ENCODE data around the gene ANKS1B.
"Not testable (repeated sequence)": the region's sequence is repeated elsewhere in the genome, so short reads cannot be mapped to it uniquely, and the experiment has no call there.

Gene ANKS1B

DNA sequence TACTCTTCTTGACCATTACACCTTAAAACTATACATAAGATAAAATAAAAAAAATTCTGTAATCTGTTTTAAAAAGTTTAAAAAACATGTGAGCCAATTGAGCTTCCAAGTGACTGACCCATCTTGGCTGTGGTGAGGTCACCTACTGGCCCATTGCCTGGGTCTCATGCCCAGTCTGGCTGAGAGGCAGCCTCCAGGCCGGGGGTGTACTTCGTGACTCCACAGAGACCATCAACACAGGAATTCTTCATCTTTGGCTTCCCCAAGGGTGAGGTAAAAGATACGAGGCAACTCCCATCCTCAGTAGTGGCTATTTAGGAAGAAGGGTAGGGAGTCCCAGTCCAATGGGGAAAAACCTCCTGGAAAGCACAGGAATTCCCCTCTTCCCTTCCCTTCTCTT lies 1226.4 kb downstream of the ANKS1B start:
- DNase-seq (no peak), ATAC-seq (no peak)
- Mint-ChIP-seq H3K27me3 (peaks cover 4% of the 10 kb centered on the region), H3K27ac (no peak overlapping the region), H3K9me3 (no peaks in the 10 kb centered on the region), H3K4me1 (peaks cover 4% of the 10 kb centered on the region), H3K4me3 (no peak overlapping the region), H3K36me3 (ENCODE audit: low read depth) (no peaks in the 10 kb centered on the region)

DNA sequence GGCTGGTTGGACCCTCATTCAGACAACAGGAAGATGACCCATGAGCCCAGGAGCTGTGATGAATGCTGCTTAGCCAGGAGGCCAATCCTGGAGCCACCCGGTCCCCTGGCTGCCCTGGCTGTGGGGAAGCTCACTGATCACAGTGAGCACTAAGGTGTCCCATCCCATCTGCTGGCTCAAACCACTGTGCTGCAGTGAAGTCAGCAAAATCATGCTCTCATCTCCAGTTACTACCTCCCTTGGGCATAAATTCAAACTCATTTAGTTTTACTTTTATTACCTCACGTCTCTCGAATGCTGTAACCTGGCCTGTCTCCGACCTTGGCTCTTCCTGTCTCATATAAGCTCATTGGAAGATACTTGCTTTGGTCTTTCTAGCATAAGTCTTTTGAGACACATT lies 1227.3 kb downstream of the ANKS1B start:
- H3K27me3 Mint-ChIP-seq: peaks cover 4% of the 10 kb centered on the region
- DNase-seq (no peak), ATAC-seq (no peak)
- H3K36me3 Mint-ChIP-seq (ENCODE audit: low read depth): no peaks in the 10 kb centered on the region
- no peaks in the 10 kb centered on the region for H3K9me3 Mint-ChIP-seq
- H3K4me1 Mint-ChIP-seq: peaks cover 4% of the 10 kb centered on the region
- no peak overlapping the region for H3K4me3 Mint-ChIP-seq
- no peak overlapping the region for H3K27ac Mint-ChIP-seq

DNA sequence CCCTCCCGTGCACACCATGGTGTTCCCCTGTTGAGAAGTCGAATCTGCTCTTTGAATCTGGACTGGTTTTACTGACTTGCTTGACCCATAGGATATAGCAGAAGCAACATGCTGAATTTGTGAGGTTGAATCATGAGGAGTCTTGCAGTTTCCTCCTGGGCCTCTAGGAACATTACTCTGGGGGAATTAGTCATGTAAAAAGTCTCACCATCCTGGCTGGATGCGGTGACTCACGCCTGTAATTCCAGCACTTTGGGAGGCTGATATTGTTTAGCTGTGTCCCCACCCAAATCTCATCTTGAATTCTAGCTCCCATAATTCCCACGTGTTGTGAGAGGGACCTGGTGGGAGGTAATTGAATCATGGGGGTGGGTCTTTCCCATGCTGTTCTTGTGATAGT lies 1228.9 kb downstream of the ANKS1B start:
- H3K4me3 Mint-ChIP-seq; H3K36me3 Mint-ChIP-seq (ENCODE audit: low read depth); H3K27me3 Mint-ChIP-seq; ATAC-seq; DNase-seq; H3K9me3 Mint-ChIP-seq; H3K4me1 Mint-ChIP-seq: not testable (repeated sequence)
- peak overlapping the region; percentile 10 for H3K27ac Mint-ChIP-seq

DNA sequence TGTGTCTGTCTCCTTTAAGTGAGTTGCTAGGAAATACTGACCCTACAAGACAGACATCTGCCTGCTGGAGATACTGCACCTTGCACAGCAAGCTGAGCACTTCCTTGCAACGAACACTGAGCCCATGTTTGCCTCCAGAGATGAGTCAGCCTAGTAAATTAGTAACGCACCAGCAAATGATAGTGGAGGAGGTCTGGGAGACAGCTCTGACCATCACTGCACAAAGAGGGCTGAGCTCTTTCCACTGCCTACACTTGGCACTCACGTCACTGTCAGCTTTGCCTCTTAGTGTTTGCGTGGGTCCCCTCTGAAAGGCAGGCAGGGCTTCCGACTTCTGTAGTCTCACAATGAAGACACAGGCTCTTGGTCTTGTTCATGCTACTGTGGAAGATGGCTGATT lies 1230.6 kb downstream of the ANKS1B start:
- Mint-ChIP-seq H3K27ac (peak overlapping the region; percentile 2), H3K4me3 (no peak overlapping the region), H3K27me3 (peaks cover 12% of the 10 kb centered on the region), H3K36me3 (ENCODE audit: low read depth) (no peaks in the 10 kb centered on the region), H3K4me1 (peaks cover 4% of the 10 kb centered on the region), H3K9me3 (no peaks in the 10 kb centered on the region)
- ATAC-seq (peak; percentile 86), DNase-seq (peak; percentile 14)

DNA sequence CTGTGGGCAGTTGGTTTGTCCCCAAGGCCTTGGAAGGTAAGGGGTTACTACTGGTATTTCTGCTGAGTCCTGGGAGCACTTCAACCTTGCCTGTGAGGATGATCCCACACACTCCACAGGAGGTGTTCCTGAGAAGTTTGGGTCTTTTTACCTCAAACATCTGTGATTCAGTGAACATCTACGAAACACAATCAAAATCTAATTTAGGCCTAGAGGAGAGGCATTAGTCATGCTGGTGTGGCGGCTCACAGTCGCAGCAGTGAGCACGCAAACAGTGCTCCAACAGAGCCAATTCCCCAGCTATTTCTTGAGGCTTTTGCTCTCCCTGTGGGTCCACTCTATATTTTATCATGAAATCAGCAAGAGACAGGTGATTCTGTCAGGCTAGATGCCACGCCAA lies 1232.0 kb downstream of the ANKS1B start:
- Mint-ChIP-seq H3K4me1 (peaks cover 4% of the 10 kb centered on the region), H3K36me3 (ENCODE audit: low read depth) (no peaks in the 10 kb centered on the region), H3K27me3 (peaks cover 14% of the 10 kb centered on the region), H3K4me3 (no peak overlapping the region), H3K9me3 (no peaks in the 10 kb centered on the region), H3K27ac (no peak overlapping the region)
- DNase-seq (no peak), ATAC-seq (no peak)

DNA sequence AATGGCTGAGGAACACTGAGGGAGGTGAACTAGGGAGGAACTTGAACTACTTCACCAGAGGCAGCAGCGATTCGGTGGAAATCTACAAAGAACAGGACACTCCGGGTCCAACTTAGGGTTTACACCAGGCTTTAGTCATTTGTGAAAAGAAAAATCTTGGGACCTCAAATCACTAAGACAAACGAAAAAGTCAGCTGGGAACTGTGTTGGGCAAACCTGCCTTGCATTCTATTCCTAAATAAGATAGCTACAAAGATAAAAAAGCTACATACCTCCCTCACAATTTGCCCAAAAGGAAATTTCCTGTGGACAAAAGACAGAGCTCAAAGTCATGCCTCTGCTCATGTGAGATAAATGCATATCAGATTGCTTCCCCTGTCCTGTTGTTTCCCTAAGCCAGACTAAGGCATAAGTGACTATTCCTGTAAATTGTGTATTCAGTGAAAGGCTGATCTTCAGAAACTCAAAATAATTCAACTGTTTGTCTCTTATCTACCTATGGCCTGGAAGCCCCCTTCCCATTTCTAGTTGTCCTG lies 1233.1 kb downstream of the ANKS1B start:
- no peak overlapping the region for H3K27ac Mint-ChIP-seq
- H3K9me3 Mint-ChIP-seq: no peaks in the 10 kb centered on the region
- no peak for DNase-seq
- H3K4me1 Mint-ChIP-seq: peaks cover 4% of the 10 kb centered on the region
- no peak for ATAC-seq
- H3K27me3 Mint-ChIP-seq: peaks cover 22% of the 10 kb centered on the region
- H3K4me3 Mint-ChIP-seq: no peak overlapping the region
- no peaks in the 10 kb centered on the region for H3K36me3 Mint-ChIP-seq (ENCODE audit: low read depth)

DNA sequence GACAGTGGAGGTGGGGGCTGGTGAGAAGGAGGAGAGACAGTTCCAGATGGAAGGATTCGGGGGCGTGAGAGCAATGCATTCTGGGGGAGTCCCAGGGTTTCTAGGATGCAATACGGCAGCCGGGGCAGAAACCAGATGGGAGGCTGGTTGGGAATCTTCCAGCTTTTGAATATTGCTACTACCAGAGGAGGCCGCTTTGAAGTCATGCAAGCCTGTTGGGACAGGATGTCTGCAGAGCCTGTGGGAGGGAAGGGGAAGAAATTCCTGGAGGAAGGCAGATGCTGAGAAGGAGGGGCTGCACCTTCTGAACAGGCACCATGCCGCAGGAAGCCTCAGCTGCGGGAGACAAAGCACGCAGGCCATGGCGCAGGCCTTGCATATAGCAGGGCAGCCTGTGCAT lies 1234.2 kb downstream of the ANKS1B start:
- ATAC-seq: no peak
- peaks cover 28% of the 10 kb centered on the region for H3K27me3 Mint-ChIP-seq
- H3K9me3 Mint-ChIP-seq: no peaks in the 10 kb centered on the region
- no peak overlapping the region for H3K27ac Mint-ChIP-seq
- no peak overlapping the region for H3K4me3 Mint-ChIP-seq
- DNase-seq: no peak
- no peaks in the 10 kb centered on the region for H3K36me3 Mint-ChIP-seq (ENCODE audit: low read depth)
- peaks cover 11% of the 10 kb centered on the region for H3K4me1 Mint-ChIP-seq

DNA sequence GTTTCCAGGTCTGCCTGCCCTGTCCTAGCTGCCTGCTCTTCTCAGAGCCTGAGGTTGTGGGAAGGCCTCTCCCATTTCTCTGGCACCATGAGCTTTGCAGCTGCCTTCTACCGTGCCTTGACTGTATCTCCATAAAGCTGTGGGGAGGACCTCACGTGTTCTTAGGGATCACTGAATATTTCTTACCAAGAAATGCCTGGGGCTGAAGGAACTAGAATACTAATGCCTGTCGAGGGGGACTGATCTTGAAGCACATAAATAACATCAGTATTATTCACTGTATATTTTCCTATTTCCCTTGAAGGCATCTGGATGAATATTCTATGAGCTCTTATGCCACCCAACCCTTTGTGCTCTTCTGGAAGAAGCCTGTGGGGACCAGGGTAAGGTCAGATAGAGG lies 1236.3 kb downstream of the ANKS1B start:
- H3K4me1 Mint-ChIP-seq: peaks cover 10% of the 10 kb centered on the region
- ATAC-seq (no peak), DNase-seq (no peak)
- no peaks in the 10 kb centered on the region for H3K36me3 Mint-ChIP-seq (ENCODE audit: low read depth)
- H3K9me3 Mint-ChIP-seq: no peaks in the 10 kb centered on the region
- no peak overlapping the region for H3K27ac Mint-ChIP-seq
- H3K4me3 Mint-ChIP-seq: no peak overlapping the region
- H3K27me3 Mint-ChIP-seq: peaks cover 35% of the 10 kb centered on the region

DNA sequence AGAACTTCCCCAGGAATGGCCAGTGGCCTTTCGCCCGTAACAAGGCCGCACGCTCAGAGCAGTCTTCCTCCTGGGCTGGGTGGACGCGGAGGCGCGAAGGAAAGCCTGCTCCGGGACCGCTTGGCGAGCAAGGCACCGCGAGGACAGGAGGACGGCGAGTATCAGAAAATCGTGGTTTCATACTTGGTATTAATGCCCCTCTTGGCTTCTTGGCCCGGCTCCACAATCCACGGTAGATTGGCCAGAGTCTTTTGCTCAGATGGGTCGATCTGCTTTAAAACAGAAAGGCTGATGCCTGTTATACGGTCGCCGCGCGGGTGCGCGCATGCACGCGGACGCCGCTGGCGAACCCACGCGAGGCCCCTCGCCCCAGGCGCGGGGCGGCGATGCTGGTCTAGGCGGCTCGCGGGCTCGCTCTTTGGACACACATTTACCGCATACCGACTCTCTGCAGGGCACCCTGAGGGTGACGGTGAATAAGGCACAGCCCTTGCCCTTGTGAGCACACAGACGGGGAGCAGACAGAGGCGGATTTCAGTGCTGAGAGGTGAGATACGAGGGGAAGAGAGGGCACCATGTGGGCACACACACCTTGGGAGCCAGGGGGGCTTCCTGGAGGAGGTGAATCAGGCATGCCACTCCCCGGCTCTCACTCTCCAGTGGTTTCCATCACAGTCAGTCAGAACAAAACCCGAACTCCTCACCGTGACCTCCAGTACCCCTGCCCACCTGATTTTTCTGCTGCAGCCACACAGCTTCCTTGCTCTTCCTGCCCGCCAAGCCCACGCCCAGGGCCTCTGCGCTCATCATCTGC lies 1239.0 kb downstream of the ANKS1B start:
- DNase-seq: peak; percentile 37
- Mint-ChIP-seq H3K4me1 (peaks cover 31% of the 10 kb centered on the region), H3K4me3 (peak overlapping the region; percentile 68), H3K9me3 (no peaks in the 10 kb centered on the region), H3K27me3 (peaks cover 48% of the 10 kb centered on the region), H3K36me3 (ENCODE audit: low read depth) (no peaks in the 10 kb centered on the region), H3K27ac (peak overlapping the region; percentile 61)
- peak; percentile 51 for ATAC-seq

DNA sequence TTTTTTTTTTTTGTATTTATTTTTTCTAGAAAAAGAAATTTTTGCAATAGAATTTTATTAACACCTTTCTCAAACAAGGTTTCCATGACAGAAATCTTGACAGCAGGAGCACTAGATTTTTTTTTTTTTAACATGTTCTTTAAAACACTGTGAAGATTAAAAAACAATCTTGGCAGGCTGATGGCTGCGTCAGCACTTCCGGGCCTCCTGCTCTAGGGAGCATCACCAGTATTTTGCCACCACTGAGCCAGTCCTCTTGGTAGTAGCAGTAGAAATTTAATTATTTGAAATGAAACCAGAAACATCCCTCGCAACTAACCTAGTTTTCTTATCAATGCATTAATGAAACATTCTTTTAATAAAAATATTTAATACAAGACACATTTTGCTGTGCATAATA lies 1240.1 kb downstream of the ANKS1B start:
- Mint-ChIP-seq H3K27ac (no peak overlapping the region), H3K4me3 (no peak overlapping the region), H3K4me1 (peaks cover 36% of the 10 kb centered on the region), H3K27me3 (peaks cover 41% of the 10 kb centered on the region), H3K36me3 (ENCODE audit: low read depth) (no peaks in the 10 kb centered on the region), H3K9me3 (no peaks in the 10 kb centered on the region)
- no peak for ATAC-seq
- no peak for DNase-seq

DNA sequence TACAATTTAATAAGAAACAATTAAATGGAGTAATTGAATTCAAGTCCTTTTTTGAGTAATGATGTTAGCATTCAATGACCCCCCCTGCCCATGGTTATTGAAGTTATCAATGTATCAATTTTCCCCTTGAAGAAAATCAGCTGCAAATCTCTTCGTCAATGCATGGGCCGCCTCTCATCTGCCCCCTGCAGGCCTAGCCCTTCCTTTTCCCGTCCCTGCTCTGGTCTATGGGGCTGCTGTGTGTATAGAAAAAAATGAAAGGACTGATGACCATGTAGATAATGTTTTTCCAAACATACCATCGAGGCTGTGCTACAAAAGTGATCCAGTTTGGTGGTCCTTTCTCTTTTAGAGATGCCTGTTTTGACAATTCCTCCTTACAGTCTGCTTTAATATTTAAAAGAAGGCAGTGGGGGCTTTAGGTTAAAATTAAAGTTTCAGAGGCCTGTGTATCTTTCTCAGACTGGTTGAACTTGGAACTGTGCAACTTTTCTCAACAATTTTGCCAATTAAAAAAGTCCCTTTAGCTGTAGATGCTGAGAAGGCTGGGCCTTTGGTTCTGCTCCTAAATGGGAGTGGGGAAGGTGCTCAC lies 1241.3 kb downstream of the ANKS1B start:
- Mint-ChIP-seq H3K9me3 (no peaks in the 10 kb centered on the region), H3K4me3 (no peak overlapping the region), H3K27ac (no peak overlapping the region), H3K27me3 (peaks cover 36% of the 10 kb centered on the region), H3K4me1 (peaks cover 40% of the 10 kb centered on the region), H3K36me3 (ENCODE audit: low read depth) (no peaks in the 10 kb centered on the region)
- DNase-seq: peak; percentile 53
- no peak for ATAC-seq

DNA sequence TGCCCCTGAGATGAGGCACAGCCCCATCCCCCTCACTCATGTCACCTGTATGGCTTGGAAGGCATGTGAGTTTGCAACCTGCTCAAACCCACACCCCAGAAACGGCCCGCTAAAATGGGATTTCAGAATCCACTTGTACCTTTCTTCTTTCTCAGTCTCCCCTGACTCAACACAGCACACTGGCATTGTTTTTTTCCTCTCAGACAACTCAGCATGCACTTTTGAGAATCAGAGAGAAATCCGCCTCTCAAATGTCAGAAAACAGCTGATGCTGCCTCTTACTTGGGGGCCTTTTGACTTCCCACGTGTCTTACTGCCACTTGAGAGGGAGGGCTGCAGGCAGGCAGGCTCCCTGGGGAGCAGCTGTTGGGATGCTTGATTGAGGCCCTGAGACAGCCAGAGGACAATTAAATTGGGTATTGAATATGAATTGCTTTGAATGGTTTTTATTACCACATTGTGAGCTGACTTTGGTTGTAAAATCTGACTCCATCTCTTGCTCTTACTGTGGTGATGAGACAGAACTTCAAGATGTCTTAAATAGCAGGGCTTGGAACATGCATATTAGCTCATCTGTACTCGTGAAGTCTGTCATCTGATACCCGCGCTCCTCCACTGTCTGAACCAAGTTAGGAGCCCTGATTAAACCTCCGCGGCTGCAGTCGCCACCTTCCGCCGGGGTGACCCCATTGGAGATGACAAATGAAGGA lies 1243.0 kb downstream of the ANKS1B start:
- ATAC-seq: peak; percentile 28
- peak; percentile 10 for DNase-seq
- peak overlapping the region; percentile 15 for H3K4me3 Mint-ChIP-seq
- H3K27ac Mint-ChIP-seq: peak overlapping the region; percentile 81
- H3K4me1 Mint-ChIP-seq: peaks cover 47% of the 10 kb centered on the region
- peaks cover 27% of the 10 kb centered on the region for H3K27me3 Mint-ChIP-seq
- H3K36me3 Mint-ChIP-seq (ENCODE audit: low read depth): no peaks in the 10 kb centered on the region
- no peaks in the 10 kb centered on the region for H3K9me3 Mint-ChIP-seq

DNA sequence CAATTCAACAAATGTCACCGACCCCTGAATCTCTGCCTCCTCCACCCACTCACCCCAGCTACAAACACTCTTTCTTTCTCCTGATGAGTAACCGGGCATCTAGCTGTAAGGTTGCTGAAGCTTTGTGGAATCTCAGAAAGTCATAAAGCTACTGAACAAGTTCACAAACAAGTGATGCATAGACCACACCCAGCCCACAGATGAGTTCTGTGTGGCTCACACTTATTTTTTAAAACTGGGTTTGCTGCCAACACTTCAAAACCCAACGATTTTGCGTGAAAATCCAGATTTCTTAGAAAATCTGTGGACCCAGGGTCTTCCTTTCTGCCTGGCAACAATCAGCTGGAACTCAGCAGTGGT lies 1243.6 kb downstream of the ANKS1B start:
- H3K27ac Mint-ChIP-seq: peak overlapping the region; percentile 81
- H3K27me3 Mint-ChIP-seq: peaks cover 23% of the 10 kb centered on the region
- peak; percentile 76 for ATAC-seq
- DNase-seq: peak; percentile 23
- H3K9me3 Mint-ChIP-seq: no peaks in the 10 kb centered on the region
- H3K4me1 Mint-ChIP-seq: peaks cover 43% of the 10 kb centered on the region
- no peaks in the 10 kb centered on the region for H3K36me3 Mint-ChIP-seq (ENCODE audit: low read depth)
- peak overlapping the region; percentile 15 for H3K4me3 Mint-ChIP-seq

DNA sequence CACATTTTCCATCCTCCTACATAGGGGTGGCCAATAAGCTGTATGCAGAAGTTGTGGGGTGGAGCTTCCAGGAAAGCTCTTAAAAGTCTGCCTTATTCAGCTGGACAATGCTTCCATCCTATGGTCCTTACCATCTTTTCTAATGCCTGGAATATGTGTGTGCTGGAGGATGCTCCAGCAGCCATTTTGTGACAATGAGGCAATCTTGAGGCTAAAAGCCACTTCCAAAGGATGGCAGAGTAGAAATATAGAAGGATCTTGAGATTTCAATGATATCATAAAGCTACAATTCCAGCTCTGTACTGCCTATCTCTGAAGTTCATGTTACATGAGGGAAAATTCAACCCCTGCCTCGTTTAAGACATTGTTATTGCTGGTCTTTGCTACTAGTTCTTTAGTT lies 1244.0 kb downstream of the ANKS1B start:
- Mint-ChIP-seq H3K4me1 (peaks cover 40% of the 10 kb centered on the region), H3K9me3 (no peaks in the 10 kb centered on the region), H3K4me3 (no peak overlapping the region), H3K27ac (peak overlapping the region; percentile 81), H3K27me3 (peaks cover 22% of the 10 kb centered on the region), H3K36me3 (ENCODE audit: low read depth) (no peaks in the 10 kb centered on the region)
- DNase-seq (no peak), ATAC-seq (no peak)

DNA sequence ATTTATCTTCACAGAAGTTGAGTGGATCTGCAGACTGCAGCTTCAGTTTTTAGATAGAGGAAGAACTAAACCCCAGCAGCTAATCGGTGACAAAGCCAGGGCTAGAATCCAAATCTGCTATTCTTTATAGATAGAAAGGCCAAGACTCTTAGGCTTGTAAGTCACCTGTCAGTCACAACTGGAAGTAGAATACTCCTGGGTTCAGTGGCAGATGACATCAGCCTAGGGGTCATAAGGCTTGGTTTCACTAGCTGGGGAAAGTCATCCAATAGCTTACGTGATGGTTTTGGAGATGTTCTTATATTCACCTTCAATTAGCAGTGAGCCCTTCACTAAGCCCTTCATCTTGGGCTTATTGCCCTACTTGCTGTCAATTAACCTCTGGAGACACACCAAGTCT lies 1246.2 kb downstream of the ANKS1B start:
- H3K36me3 Mint-ChIP-seq (ENCODE audit: low read depth): peaks cover under 1% of the 10 kb centered on the region
- H3K27ac Mint-ChIP-seq: no peak overlapping the region
- peak; percentile 17 for ATAC-seq

More for the DNA sequence above, 1246.2 kb downstream of the ANKS1B start:
- DNase-seq: no peak
- peaks cover 38% of the 10 kb centered on the region for H3K4me1 Mint-ChIP-seq
- H3K27me3 Mint-ChIP-seq: peaks cover 14% of the 10 kb centered on the region
- no peaks in the 10 kb centered on the region for H3K9me3 Mint-ChIP-seq
- no peak overlapping the region for H3K4me3 Mint-ChIP-seq

Data from activated naive CD8-positive, alpha-beta T cell treated with anti-CD3 and anti-CD28 coated beads, Interleukin-2, amount 50 U/mL, for 24 hours (primary cell).